ENCODE measurements around the gene RCAN1. TPM values are rescaled to one million over a fixed set of nuclear protein-coding genes. Genes with fewer than 3 reads are reported as not detected.

Gene RCAN1
- total RNA-seq, 1 donor from 2014 or later: 22.9 TPM

DNA sequence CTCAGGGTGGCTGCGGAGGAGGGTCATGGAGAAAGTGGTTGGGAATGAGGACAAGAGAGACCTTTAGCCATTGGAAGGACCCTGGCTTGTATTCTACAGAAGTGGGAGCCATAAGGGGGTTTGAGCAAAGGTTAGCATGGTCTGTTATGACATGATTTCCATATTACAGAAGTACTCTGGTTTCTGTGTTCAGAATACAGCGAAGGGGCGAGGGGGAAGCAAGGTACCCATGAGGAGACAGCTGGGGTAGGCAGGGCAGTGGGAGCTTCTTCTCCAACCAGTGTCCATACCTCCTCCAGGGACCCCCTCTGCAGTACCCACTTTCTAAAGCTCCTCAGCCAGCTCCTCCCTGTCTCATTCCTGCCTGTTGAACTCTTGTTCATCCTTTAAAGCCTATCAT lies 81.0 kb downstream of the RCAN1 start:
- Histone ChIP-seq H3K27ac (no peak overlapping the region), H3K36me3 (no peaks in the 10 kb centered on the region), H3K4me1 (no peaks in the 10 kb centered on the region), H3K27me3 (ENCODE audit: low read depth) (no peaks in the 10 kb centered on the region), H3K4me3 (no peak overlapping the region), H3K9me3 (no peaks in the 10 kb centered on the region)
- intact Hi-C loops (cut with DNase I): no loop called here
- DNase-seq: no peak
- ATAC-seq: no peak
- TF ChIP-seq, protein P1, sequence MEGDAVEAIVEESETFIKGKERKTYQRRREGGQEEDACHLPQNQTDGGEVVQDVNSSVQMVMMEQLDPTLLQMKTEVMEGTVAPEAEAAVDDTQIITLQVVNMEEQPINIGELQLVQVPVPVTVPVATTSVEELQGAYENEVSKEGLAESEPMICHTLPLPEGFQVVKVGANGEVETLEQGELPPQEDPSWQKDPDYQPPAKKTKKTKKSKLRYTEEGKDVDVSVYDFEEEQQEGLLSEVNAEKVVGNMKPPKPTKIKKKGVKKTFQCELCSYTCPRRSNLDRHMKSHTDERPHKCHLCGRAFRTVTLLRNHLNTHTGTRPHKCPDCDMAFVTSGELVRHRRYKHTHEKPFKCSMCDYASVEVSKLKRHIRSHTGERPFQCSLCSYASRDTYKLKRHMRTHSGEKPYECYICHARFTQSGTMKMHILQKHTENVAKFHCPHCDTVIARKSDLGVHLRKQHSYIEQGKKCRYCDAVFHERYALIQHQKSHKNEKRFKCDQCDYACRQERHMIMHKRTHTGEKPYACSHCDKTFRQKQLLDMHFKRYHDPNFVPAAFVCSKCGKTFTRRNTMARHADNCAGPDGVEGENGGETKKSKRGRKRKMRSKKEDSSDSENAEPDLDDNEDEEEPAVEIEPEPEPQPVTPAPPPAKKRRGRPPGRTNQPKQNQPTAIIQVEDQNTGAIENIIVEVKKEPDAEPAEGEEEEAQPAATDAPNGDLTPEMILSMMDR (IDR thresholded peaks at IDR 0.05): no peak

DNA sequence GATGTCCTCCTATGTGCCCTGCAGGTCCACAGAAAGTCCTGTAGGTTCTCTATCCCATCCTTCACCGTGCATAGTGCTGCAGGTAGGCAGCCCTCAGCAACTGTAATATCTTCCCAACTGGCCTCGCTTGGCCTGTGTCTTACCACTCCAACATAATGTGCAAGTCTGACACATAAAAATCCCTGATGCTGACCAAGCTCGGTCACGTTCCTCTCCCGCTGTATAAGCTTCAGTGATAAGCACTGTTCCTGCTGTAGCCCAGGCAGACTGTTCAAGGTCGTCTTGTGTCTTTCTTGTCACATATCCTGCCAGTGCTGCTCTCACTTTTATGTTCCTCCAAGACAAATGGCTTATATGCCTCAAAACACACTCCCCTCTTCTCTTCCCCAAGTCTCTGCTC lies 83.5 kb downstream of the RCAN1 start:
- intact Hi-C loops (cut with DNase I): no loop called here
- DNase-seq (no peak), ATAC-seq (no peak)
- no peak overlapping the region for H3K27ac ChIP-seq
- TF ChIP-seq, protein P1 (IDR thresholded peaks at IDR 0.05): no peak
- H3K4me1 ChIP-seq: peaks cover 9% of the 10 kb centered on the region
- H3K9me3 ChIP-seq: no peaks in the 10 kb centered on the region
- no peak overlapping the region for H3K4me3 ChIP-seq
- H3K27me3 ChIP-seq (ENCODE audit: low read depth): no peaks in the 10 kb centered on the region
- H3K36me3 ChIP-seq: no peaks in the 10 kb centered on the region

DNA sequence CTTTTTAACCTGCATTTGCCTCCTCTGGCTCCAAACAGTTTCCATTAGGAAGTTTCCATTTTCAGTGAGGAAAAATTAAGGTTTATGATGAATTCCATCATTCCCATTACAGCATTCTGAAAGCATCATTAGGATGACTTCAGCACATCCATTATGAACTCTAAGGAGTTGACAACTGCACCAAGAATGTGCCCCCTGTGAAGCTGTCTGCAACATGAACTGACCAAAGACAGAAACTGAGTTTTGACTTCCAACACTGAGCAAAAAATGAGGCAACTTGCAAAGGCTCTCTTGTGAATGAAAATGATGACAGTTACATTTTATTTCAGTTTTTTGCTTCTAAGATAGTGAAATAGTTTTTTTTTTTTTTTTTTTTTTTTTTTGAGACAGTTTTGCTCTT lies 84.7 kb downstream of the RCAN1 start:
- no peak overlapping the region for H3K27ac ChIP-seq
- H3K9me3 ChIP-seq: no peaks in the 10 kb centered on the region
- H3K4me1 ChIP-seq: peaks cover 16% of the 10 kb centered on the region
- no peak overlapping the region for H3K4me3 ChIP-seq
- intact Hi-C loops (cut with DNase I): no loop called here
- no peaks in the 10 kb centered on the region for H3K36me3 ChIP-seq
- TF ChIP-seq, protein P1 (IDR thresholded peaks at IDR 0.05): no peak
- no peak for ATAC-seq
- H3K27me3 ChIP-seq (ENCODE audit: low read depth): no peaks in the 10 kb centered on the region
- no peak for DNase-seq

DNA sequence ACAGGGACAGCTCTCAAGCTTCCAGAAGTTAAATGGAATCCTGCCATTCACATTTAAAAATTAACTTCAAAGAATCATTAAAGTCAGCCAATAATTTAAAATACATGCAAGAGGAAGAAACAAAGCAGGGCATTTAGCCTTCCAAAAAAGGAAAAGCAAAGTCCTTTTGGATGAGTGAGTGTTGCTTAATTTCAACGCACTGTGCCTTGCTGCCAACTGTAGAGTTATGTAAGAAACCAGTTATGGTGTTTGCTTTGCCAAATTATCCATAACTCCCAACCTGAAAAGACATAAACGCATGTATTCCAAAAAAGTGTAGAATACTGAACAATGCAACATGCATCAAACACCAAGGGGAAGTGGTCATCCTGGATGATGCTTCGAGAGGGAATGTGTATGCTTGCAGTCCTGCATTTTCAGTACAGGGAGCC lies 86.8 kb downstream of the RCAN1 start:
- no peaks in the 10 kb centered on the region for H3K9me3 ChIP-seq
- DNase-seq: no peak
- TF ChIP-seq, protein P1 (IDR thresholded peaks at IDR 0.05): no peak
- H3K4me1 ChIP-seq: peaks cover 37% of the 10 kb centered on the region
- peak overlapping the region; percentile 91 for H3K27ac ChIP-seq
- intact Hi-C loops (cut with DNase I): no loop called here
- no peak overlapping the region for H3K4me3 ChIP-seq
- no peaks in the 10 kb centered on the region for H3K36me3 ChIP-seq
- H3K27me3 ChIP-seq (ENCODE audit: low read depth): no peaks in the 10 kb centered on the region
- peak in 1 of 2 donors; percentile 43 for ATAC-seq

DNA sequence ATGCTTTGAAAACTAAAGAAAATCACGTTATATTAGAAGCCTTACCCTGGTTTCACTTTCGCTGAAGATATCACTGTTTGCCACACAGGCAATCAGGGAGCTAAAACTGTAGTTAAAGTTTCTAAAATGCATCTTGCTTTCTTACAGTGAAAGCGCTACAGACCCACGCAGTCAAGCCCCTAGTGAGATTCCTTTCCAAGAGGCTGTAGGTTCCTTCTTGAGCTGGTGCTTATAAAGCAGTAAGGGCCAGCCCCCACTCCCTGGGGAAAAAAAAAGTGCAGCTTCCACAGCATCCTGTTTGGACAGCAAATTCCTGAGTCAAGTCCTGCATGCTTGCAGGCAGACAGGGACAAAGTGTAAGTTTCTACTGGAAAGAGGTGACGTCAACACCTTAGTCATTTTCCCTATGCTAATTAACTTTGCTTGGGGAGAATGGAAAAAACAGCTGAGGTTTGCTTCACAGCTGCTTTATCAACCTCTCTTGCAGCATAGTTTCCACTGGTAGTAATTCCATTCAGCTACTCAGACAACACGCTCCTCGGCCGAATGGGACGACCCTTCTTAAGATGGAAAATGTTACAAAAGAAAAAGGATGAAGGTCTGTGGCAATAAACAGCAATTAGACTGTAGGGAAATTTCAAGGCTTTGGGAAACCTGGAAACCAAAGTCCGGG lies 88.2 kb downstream of the RCAN1 start:
- peaks cover 51% of the 10 kb centered on the region for H3K4me1 ChIP-seq
- peak overlapping the region; percentile 91 for H3K27ac ChIP-seq
- H3K36me3 ChIP-seq: peaks cover 3% of the 10 kb centered on the region
- TF ChIP-seq, protein P1 (IDR thresholded peaks at IDR 0.05): no peak
- DNase-seq: peak; percentile 62
- intact Hi-C loops (cut with DNase I): no loop called here
- peak; percentile 93 to 94 for ATAC-seq
- no peaks in the 10 kb centered on the region for H3K27me3 ChIP-seq (ENCODE audit: low read depth)
- peak overlapping the region; percentile 48 for H3K4me3 ChIP-seq
- no peaks in the 10 kb centered on the region for H3K9me3 ChIP-seq
